ENCODE results near the gene KTI12.
A peak's percentile ranks its signal among the peaks of the same experiment; 100 is the strongest.
"Not testable (repeated sequence)": the region's sequence is repeated elsewhere in the genome, so short reads cannot be mapped to it uniquely, and the experiment has no call there.

The KTI12 gene

GRCh38 chr1:52041551-52042185 is 8.1 kb upstream of the KTI12 start:
- DNase-seq (ENCODE audit: low read depth, low spot score), result no peak

GRCh38 chr1:52037909-52038308 is 4.3 kb upstream of the KTI12 start:
- DNase-seq (ENCODE audit: low read depth, low spot score), result no peak

GRCh38 chr1:52037402-52037814 is 3.8 kb upstream of the KTI12 start:
- DNase-seq (ENCODE audit: low read depth, low spot score), result no peak

- DNase-seq (ENCODE audit: low read depth, low spot score), result no peak
Observed at GRCh38 chr1:52034050-52034384, 407 bp upstream of the KTI12 start.

GRCh38 chr1:52032785-52033131 is 852 bp downstream of the KTI12 start:
- DNase-seq (ENCODE audit: low read depth, low spot score), result no peak

- no peak for DNase-seq (ENCODE audit: low read depth, low spot score)
Observed at GRCh38 chr1:52032124-52032784, 1.4 kb downstream of the KTI12 start.

- DNase-seq (ENCODE audit: low read depth, low spot score), result not testable (repeated sequence)
Observed at GRCh38 chr1:52028839-52029238, 4.8 kb downstream of the KTI12 start.

GRCh38 chr1:52028328-52028727 is 5.3 kb downstream of the KTI12 start:
- no peak for DNase-seq (ENCODE audit: low read depth, low spot score)

- DNase-seq (ENCODE audit: low read depth, low spot score), result no peak
Observed at GRCh38 chr1:52026278-52026677, 7.3 kb downstream of the KTI12 start.

- no peak for DNase-seq (ENCODE audit: low read depth, low spot score)
Observed at GRCh38 chr1:52022133-52022532, 11.5 kb downstream of the KTI12 start.

GRCh38 chr1:52008071-52008809 is 25.4 kb downstream of the KTI12 start:
- no peak for DNase-seq (ENCODE audit: low read depth, low spot score)

GRCh38 chr1:52007215-52008002 is 26.2 kb downstream of the KTI12 start:
- no peak for DNase-seq (ENCODE audit: low read depth, low spot score)

GRCh38 chr1:52006081-52006553 is 27.5 kb downstream of the KTI12 start:
- not testable (repeated sequence) for DNase-seq (ENCODE audit: low read depth, low spot score)

- DNase-seq (ENCODE audit: low read depth, low spot score), result peak; percentile 28
Observed at GRCh38 chr1:52005548-52005947, 28.1 kb downstream of the KTI12 start.

- no peak for DNase-seq (ENCODE audit: low read depth, low spot score)
Observed at GRCh38 chr1:52003877-52004276, 29.7 kb downstream of the KTI12 start.

- peak; percentile 77 for DNase-seq (ENCODE audit: low read depth, low spot score)
Observed at GRCh38 chr1:52002038-52002917, 31.3 kb downstream of the KTI12 start.

- DNase-seq (ENCODE audit: low read depth, low spot score), result no peak
Observed at GRCh38 chr1:51998701-51999100, 34.9 kb downstream of the KTI12 start.

- DNase-seq (ENCODE audit: low read depth, low spot score), result no peak
Observed at GRCh38 chr1:51997974-51998382, 35.6 kb downstream of the KTI12 start.

- DNase-seq (ENCODE audit: low read depth, low spot score), result no peak
Observed at GRCh38 chr1:51990478-51990965, 43.1 kb downstream of the KTI12 start, which contains the start of gene RAB3B. Gene RAB3B (minus strand): TSS chr1:51990700. CDS start chr1:51977117, 13,583 bp downstream.

GRCh38 chr1:51989582-51990477 is 43.8 kb downstream of the KTI12 start:
- no peak for DNase-seq (ENCODE audit: low read depth, low spot score)
